H9 (cell line): ENCODE results near the gene MYCBPAP. TPM values are rescaled to one million over a fixed set of nuclear protein-coding genes. Genes with fewer than 3 reads are reported as not detected.

Experiments used
- DNase-seq: peaks from one replicate; pipeline ENCODE4 v3.0.0-alpha.2; 2017
- H2AFZ ChIP-seq: one replicate; pipeline ENCODE4 v1.6.1; 2013; ENCODE audit warnings: mild to moderate bottlenecking, low read length, control low read depth, moderate library complexity
- H2AK5ac ChIP-seq: 2 replicates; pipeline ENCODE4 v1.6.1; 2013; ENCODE audit warnings: low read length, control low read depth, mixed read lengths; ENCODE audit not compliant: insufficient read length
- H2BK120ac ChIP-seq: one replicate; pipeline ENCODE4 v1.6.1; 2013; ENCODE audit warnings: low read depth, mild to moderate bottlenecking, low read length, control low read depth, inconsistent platforms; ENCODE audit not compliant: poor library complexity, severe bottlenecking
- H2BK12ac ChIP-seq: 2 replicates; pipeline ENCODE4 v1.6.1; 2013; ENCODE audit warnings: low read length, control low read depth, mixed read lengths, low read depth; ENCODE audit not compliant: insufficient read length
- H2BK15ac ChIP-seq: 2 replicates; pipeline ENCODE4 v1.6.1; 2013; ENCODE audit warnings: low read depth, low read length, control low read depth
- H2BK20ac ChIP-seq: one replicate; pipeline ENCODE4 v1.6.1; 2013; ENCODE audit warnings: low read depth, mild to moderate bottlenecking, low read length, control low read depth, inconsistent platforms; ENCODE audit not compliant: poor library complexity, severe bottlenecking
- H2BK5ac ChIP-seq: 2 replicates; pipeline ENCODE4 v1.6.1; 2013; ENCODE audit warnings: low read length, control low read depth, mixed read lengths; ENCODE audit not compliant: insufficient read length
- H3K14ac ChIP-seq: 2 replicates; pipeline ENCODE4 v1.6.1; 2013; ENCODE audit warnings: low read length, control low read depth; ENCODE audit not compliant: insufficient read depth
- H3K18ac ChIP-seq: 2 replicates; pipeline ENCODE4 v1.6.1; 2013; ENCODE audit warnings: low read depth, mild to moderate bottlenecking, mixed read lengths, low read length, control low read depth; ENCODE audit not compliant: insufficient read length
- H3K23ac ChIP-seq: 2 replicates; pipeline ENCODE4 v1.6.1; 2013; ENCODE audit warnings: low read length, control low read depth, mixed read lengths, low read depth; ENCODE audit not compliant: insufficient read length
- H3K23me2 ChIP-seq: 2 replicates; pipeline ENCODE4 v1.6.1; 2013; ENCODE audit warnings: low read depth, mild to moderate bottlenecking, mixed read lengths, low read length, control low read depth; ENCODE audit not compliant: insufficient read length, poor library complexity, severe bottlenecking
- H3K27ac ChIP-seq: 2 replicates; pipeline ENCODE4 v1.5.1; 2013; ENCODE audit warnings: low read length, control low read depth, mixed read lengths, low read depth; ENCODE audit not compliant: insufficient read length
- H3K27me3 ChIP-seq: 2 replicates; pipeline ENCODE4 v1.6.1; 2013; ENCODE audit warnings: low read length, control low read depth, inconsistent platforms; ENCODE audit not compliant: insufficient read depth
- H3K4ac ChIP-seq: 2 replicates; pipeline ENCODE4 v1.6.1; 2013; ENCODE audit warnings: low read depth, mild to moderate bottlenecking, control low read depth, inconsistent platforms, low read length, moderate library complexity
- H3K4me1 ChIP-seq: 2 replicates; pipeline ENCODE4 v1.6.1; 2013; ENCODE audit warnings: low read length, control low read depth, inconsistent platforms; ENCODE audit not compliant: insufficient read depth
- H3K4me2 ChIP-seq: 2 replicates; pipeline ENCODE4 v1.6.1; 2013; ENCODE audit warnings: low read length, control low read depth, mixed read lengths; ENCODE audit not compliant: insufficient read length, insufficient read depth
- H3K56ac ChIP-seq: 2 replicates; pipeline ENCODE4 v1.6.1; 2013; ENCODE audit warnings: low read depth, mild to moderate bottlenecking, mixed read lengths, low read length, control low read depth; ENCODE audit not compliant: insufficient read length
- H3K79me1 ChIP-seq: 2 replicates; pipeline ENCODE4 v1.6.1; 2013; ENCODE audit warnings: low read depth, mild to moderate bottlenecking, moderate library complexity, low read length, control low read depth, inconsistent platforms; ENCODE audit not compliant: insufficient read depth, poor library complexity, severe bottlenecking
- H3K79me2 ChIP-seq: 2 replicates; pipeline ENCODE4 v1.6.1; 2013; ENCODE audit warnings: low read length, control low read depth, inconsistent platforms; ENCODE audit not compliant: insufficient read depth
- H3K9ac ChIP-seq: 2 replicates; pipeline ENCODE4 v1.6.1; 2013; ENCODE audit warnings: low read length, control low read depth, mixed read lengths; ENCODE audit not compliant: insufficient read length; ENCODE audit errors: extremely low read depth
- H3K9me3 ChIP-seq: one replicate; pipeline ENCODE4 v1.6.1; 2013; ENCODE audit warnings: low read depth, low read length, inconsistent platforms; ENCODE audit not compliant: control insufficient read depth
- H3T11ph ChIP-seq: one replicate; pipeline ENCODE4 v1.6.1; 2013; ENCODE audit warnings: mild to moderate bottlenecking, low read length, control low read depth, inconsistent platforms
- H4K20me1 ChIP-seq: one replicate; pipeline ENCODE4 v1.6.1; 2013; ENCODE audit not compliant: control insufficient read depth, insufficient read length, insufficient read depth
- H4K5ac ChIP-seq: 2 replicates; pipeline ENCODE4 v1.6.1; 2013; ENCODE audit warnings: low read depth, mild to moderate bottlenecking, mixed read lengths, low read length, control low read depth; ENCODE audit not compliant: insufficient read length
- H4K8ac ChIP-seq: replicated peaks from 2 replicates; pipeline ENCODE4 v1.6.1; 2013; ENCODE audit warnings: low read length, control low read depth, mixed read lengths, low read depth; ENCODE audit not compliant: insufficient read length
- H4K91ac ChIP-seq: 2 replicates; pipeline ENCODE4 v1.6.1; 2013; ENCODE audit warnings: low read depth, mild to moderate bottlenecking, moderate library complexity, mixed read lengths, low read length, control low read depth; ENCODE audit not compliant: insufficient read length
- H3K27ac Mint-ChIP-seq, 3 experiments: 2 replicates in 2 of 3; 3 replicates in 1 of 3; pipeline ENCODE4 v1.8.0; 2020 to 2021; ENCODE audit warnings: mixed read lengths in 3 of 3, mild to moderate bottlenecking in 1 of 3, moderate library complexity in 1 of 3
- H3K27me3 Mint-ChIP-seq: 2 replicates; pipeline ENCODE4 v1.8.0; 2021; ENCODE audit warnings: low read depth, mild to moderate bottlenecking, moderate library complexity, mixed read lengths
- H3K36me3 Mint-ChIP-seq, 3 experiments: 2 replicates in 2 of 3; 3 replicates in 1 of 3; pipeline ENCODE4 v1.8.0; 2020 to 2021; ENCODE audit warnings: low read depth in 3 of 3, mixed read lengths in 3 of 3; ENCODE audit not compliant: insufficient read depth in 1 of 3
- H3K4me1 Mint-ChIP-seq, 2 experiments: 2 replicates each; pipeline ENCODE4 v1.8.0; 2020; ENCODE audit warnings: mixed read lengths in 2 of 2
- H3K4me3 Mint-ChIP-seq, 2 experiments: 2 replicates in 1 of 2; 3 replicates in 1 of 2; pipeline ENCODE4 v1.8.0; 2020 to 2021; ENCODE audit warnings: mild to moderate bottlenecking in 2 of 2, mixed read lengths in 2 of 2, moderate library complexity in 1 of 2
- H3K9me3 Mint-ChIP-seq, 2 experiments: 2 replicates in 1 of 2; 3 replicates in 1 of 2; pipeline ENCODE4 v1.8.0; 2020; ENCODE audit warnings: mild to moderate bottlenecking in 2 of 2, mixed read lengths in 2 of 2, moderate library complexity in 1 of 2
- CTCF ChIP-seq: fragments of 200-600 bp; sonication (generic); conservative IDR thresholded peaks from 3 replicates; pipeline ENCODE4 v1.8.0; 2021; ENCODE audit warnings: antibody characterized with exemption, mild to moderate bottlenecking
- WGBS: extraction: QIAGEN DNeasy Blood & Tissue Kit; methylation state at CpG from one replicate; pipeline ENCODE4 v1.1.7; 2013; ENCODE audit warnings: missing lambda C conversion rate, low lambda C conversion rate, mixed read lengths; ENCODE audit not compliant: insufficient read length; ENCODE audit errors: extremely low coverage; 5-methylcytosine and 5-hydroxymethylcytosine counted together
- total RNA-seq: library from RNA; stranded (reverse); gene quantifications from 2 replicates; pipeline ENCODE4 v1.2.1, GENCODE V29; 2021

Gene MYCBPAP
- total RNA-seq, 1 experiment from 2014 or later, result 1.7 TPM

- Histone ChIP-seq H3K18ac (no peak overlapping the region), H4K91ac (no peak overlapping the region), H2BK20ac (no peak overlapping the region), H3K27me3 (peaks cover 12% of the 10 kb centered on the region; the same call in 1 of the 2 replicates), H3T11ph (no peak overlapping the region), H3K9me3 (no peaks in the 10 kb centered on the region), H3K4me1 (peaks cover 3% of the 10 kb centered on the region; the same call in 1 of the 2 replicates), H2AFZ (no peak overlapping the region), H2AK5ac (no peak overlapping the region), H3K79me2 (no peaks in the 10 kb centered on the region), H2BK120ac (no peak overlapping the region), H3K79me1 (no peaks in the 10 kb centered on the region), H3K23me2 (peaks cover 4% of the 10 kb centered on the region), H2BK5ac (no peak overlapping the region), H3K27ac (no peak overlapping the region), H3K4me2 (no peak overlapping the region), H3K4ac (no peak overlapping the region), H4K20me1 (no peaks in the 10 kb centered on the region), H3K23ac (no peak overlapping the region), H3K56ac (no peak overlapping the region), H4K8ac (no peak overlapping the region), H4K5ac (no peak overlapping the region), H3K14ac (no peak overlapping the region), H2BK15ac (no peak overlapping the region), H3K9ac (no peak overlapping the region), H2BK12ac (no peak overlapping the region)
- Mint-ChIP-seq H3K9me3 (no peaks in the 10 kb centered on the region), H3K27ac (no peak overlapping the region), H3K4me1 (peaks cover 16 to 19% of the 10 kb centered on the region in 2 experiments), H3K36me3 (peaks cover 0 to 4% (median 2%) of the 10 kb centered on the region in 3 experiments; a peak in 4 of 7 replicates), H3K27me3 (peaks cover 25% of the 10 kb centered on the region), H3K4me3 (no peak overlapping the region)
- no peak for TF ChIP-seq CTCF
- WGBS, result no CpG with 5 or more reads among the region's 4 CpGs
- DNase-seq, result no peak
These were observed 43.5 kb upstream of the MYCBPAP start for GRCh38 chr17:50464736-50465135.
